ENCODE data around the gene SDCBP2. TPM values are rescaled to one million over a fixed set of nuclear protein-coding genes. Genes with fewer than 3 reads are reported as not detected.

Gene SDCBP2
- polyA plus RNA-seq, 3 donors from 2014 or later = 1.3 to 2.0 (median 1.8) TPM

DNA sequence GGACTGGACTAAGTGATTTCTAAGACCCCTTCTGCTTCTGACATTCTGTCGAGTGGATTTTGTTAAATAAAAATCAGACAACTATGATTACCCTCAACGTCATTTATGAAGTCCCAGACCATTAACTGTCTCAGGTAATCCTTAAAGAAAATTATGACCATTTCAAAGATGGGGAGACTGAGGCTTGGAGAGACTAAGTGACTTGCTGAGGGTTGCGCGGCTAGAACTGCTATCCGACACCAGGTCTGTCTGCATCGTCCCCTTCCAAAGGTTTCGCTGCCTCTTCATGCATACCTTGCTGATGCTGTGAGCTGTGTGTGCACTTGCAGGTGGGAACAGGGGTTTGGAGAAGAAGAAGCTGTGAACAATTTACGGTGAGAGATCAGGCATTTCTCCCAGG is 59.7 kb downstream of the SDCBP2 start:
- no peak for DNase-seq
- H3K9me3 Mint-ChIP-seq = no peaks in the 10 kb centered on the region
- peaks cover 19 to 26% of the 10 kb centered on the region in 2 donors for H3K4me1 Mint-ChIP-seq
- H3K27ac Mint-ChIP-seq = no peak overlapping the region
- H3K27me3 Mint-ChIP-seq (ENCODE audit: low read depth in 3 of 3) = peaks cover 0 to 2% (median 0%) of the 10 kb centered on the region in 3 donors
- no peak overlapping the region for H3K4me3 Mint-ChIP-seq
- H3K36me3 Mint-ChIP-seq = no peaks in the 10 kb centered on the region

DNA sequence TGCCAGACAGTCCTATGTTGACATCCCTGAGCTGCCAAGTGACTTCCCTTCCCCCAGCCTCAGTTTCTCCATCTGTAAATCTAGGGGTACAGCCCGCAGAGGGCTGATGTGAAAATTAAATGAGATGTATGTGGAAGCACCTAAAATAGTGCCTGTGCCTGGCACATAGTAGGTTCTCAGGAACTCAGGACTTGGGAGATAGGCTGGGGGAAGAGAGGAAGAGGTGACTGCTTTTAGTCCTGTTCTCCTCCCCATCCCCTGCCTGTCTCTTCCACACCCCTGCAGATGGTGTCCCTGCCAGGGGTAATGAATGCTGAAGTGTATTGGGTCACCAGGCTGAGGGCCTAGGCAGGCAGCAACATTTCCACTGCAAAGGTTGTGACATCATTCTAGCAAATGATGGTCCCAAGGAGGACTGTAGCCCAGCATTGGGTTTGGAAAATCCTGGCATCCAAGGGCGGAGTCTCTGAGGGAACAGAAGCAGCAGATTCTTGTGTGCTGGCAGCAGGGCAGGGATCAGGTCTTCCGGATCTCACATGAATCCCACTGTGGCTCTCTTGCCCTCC is 61.0 kb downstream of the SDCBP2 start:
- no peaks in the 10 kb centered on the region for H3K9me3 Mint-ChIP-seq
- no peaks in the 10 kb centered on the region for H3K36me3 Mint-ChIP-seq
- H3K4me3 Mint-ChIP-seq = peak overlapping the region in 3 of 5 donors; percentile 80 to 87 (median 86)
- H3K27ac Mint-ChIP-seq = peak overlapping the region in 3 of 6 donors; percentile 10 to 15 (median 14)
- DNase-seq = no peak
- peaks cover 0 to 7% (median 4%) of the 10 kb centered on the region in 3 donors for H3K27me3 Mint-ChIP-seq (ENCODE audit: low read depth in 3 of 3)
- H3K4me1 Mint-ChIP-seq = peaks cover 19 to 26% of the 10 kb centered on the region in 2 donors

DNA sequence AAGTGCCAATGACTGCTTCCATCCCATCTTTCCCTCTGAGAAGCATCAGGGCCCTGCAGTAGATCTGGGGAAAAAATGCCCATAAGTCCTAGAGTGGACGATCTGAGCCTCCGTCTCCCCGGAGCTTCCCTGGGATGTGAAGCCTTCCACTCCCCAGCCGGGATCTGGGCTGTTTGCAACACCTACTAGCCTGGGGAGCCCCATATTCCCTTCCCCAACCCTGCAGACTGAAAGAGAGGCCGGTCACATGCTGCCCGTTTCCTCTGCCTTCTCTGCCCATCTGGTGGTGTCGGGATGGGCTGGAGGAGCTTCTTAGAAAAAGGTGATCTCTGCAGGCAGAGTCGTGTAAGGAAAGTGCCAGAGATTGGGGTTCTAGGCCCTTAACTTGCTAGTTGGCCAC is 61.8 kb downstream of the SDCBP2 start:
- Mint-ChIP-seq H3K36me3 (no peaks in the 10 kb centered on the region), H3K4me3 (peak overlapping the region; percentile 59 to 87 (median 80)), H3K4me1 (peaks cover 19 to 26% of the 10 kb centered on the region in 2 donors), H3K27me3 (ENCODE audit: low read depth in 3 of 3) (peaks cover 0 to 9% (median 5%) of the 10 kb centered on the region in 3 donors), H3K9me3 (peaks cover 0 to 4% (median 2%) of the 10 kb centered on the region in 6 donors), H3K27ac (peak overlapping the region in 4 of 6 donors; percentile 45 to 63 (median 53))
- no peak for DNase-seq

DNA sequence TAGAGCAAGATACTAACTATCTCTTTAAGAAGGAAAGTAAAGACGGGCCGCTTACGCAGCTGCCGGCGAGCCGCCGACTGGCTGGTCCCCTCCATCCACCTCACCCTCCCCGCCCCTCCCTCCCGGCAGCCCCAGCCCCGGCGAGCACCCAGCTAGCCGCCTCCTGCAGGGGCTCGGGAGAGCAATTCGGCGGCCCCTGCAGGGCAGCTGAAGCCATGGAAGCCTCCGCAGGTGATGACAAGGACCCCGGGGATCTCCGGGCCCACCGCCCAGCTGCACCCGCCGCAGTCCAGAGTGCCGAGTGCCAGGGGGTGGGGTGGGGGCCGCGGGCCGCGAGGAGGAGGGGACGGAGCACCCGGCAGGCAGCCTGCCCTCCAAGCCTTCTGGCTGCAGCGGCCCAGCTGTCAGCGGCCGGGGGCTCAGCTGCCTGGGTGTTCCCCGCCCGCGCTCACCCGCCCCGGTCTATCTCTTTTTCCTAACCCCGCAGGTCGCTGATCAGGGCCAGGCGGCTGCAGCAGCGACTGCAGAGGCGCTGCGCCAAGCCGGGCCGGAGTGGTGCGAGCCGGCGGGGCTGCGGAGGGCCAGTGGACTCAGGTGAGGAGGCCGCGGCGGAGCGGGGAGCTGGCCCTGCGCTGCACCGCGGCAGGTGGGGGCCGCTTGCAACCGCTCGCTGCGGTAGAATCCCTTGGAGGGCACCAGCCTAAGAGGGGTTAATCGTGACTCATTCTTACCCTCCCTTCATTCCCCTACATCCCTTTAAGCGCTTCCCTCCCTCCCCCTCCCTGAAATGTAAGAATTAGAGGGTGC is 62.6 kb downstream of the SDCBP2 start, which contains the start of gene SNPH:
Gene SNPH (plus strand): TSS at position 128 of the 807 bp plus-strand sequence. CDS start 29,946 bp downstream, outside the sequence.
- Mint-ChIP-seq H3K4me1 (peaks cover 19 to 26% of the 10 kb centered on the region in 2 donors), H3K27ac (peak within 1 kb of the TSS; percentile 89 to 98 (median 94)), H3K36me3 (no peaks in the 10 kb centered on the region), H3K4me3 (peak within 1 kb of the TSS; percentile 86 to 96 (median 87)), H3K9me3 (peaks cover 0 to 6% (median 3%) of the 10 kb centered on the region in 6 donors), H3K27me3 (ENCODE audit: low read depth in 3 of 3) (peaks cover 0 to 9% (median 8%) of the 10 kb centered on the region in 3 donors)
- DNase-seq = peak; percentile 60 to 68 (median 61)

DNA sequence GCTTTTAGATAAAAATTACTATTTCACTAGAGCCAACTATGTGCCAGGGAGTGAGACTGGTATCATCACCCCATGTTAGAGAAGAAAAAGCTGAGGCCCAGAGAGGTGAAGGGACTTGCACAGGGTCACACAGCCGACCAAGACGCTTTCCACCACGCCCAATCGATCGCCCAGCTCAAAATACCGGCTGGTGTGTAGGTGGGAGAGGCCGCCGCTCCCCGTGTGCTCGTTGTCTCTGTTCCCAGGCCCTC is 63.1 kb downstream of the SDCBP2 start:
- H3K4me1 Mint-ChIP-seq = peaks cover 19 to 26% of the 10 kb centered on the region in 2 donors
- DNase-seq = no peak

DNA sequence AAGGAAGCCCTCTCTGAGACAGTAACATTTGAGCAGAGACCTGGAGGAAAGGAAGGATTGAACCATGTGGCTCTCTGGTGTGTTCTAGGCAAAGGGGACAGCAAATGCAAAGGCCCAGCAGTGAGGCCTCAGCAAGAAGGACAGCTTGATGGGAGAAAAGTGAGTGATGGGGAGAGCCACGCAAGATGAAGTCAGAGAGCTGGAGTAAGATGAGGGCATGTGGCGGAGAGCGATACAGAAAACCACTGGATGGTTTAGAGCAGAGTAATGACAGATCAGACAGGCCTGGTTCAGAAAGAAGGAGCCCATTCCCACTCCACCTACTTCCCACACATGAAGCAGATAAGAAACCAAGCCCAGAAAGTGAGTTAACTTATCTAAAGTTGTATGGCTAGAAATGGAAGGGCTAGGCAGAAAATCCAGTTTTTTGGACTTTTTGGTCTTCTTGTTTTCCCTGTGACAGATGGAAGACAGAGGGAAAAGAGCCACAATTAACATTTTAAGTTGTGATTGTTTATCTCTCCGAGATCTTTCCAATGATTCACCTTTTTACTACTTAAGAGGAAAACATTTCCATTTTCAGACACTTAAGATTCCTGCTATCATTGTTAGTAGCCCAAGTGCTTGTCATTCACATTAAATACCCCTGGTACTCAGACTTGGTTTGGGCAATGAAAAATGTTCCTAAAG is 63.6 kb downstream of the SDCBP2 start:
- peaks cover 0 to 6% (median 3%) of the 10 kb centered on the region in 6 donors for H3K9me3 Mint-ChIP-seq
- H3K4me1 Mint-ChIP-seq = peaks cover 19 to 26% of the 10 kb centered on the region in 2 donors
- peaks cover 0 to 12% (median 9%) of the 10 kb centered on the region in 3 donors for H3K27me3 Mint-ChIP-seq (ENCODE audit: low read depth in 3 of 3)
- H3K4me3 Mint-ChIP-seq = peak overlapping the region; percentile 86 to 96 (median 87)
- no peaks in the 10 kb centered on the region for H3K36me3 Mint-ChIP-seq
- no peak for DNase-seq
- H3K27ac Mint-ChIP-seq = peak overlapping the region; percentile 89 to 98 (median 94)

More for the DNA sequence above, 63.1 kb downstream of the SDCBP2 start:
- peak overlapping the region; percentile 89 to 98 (median 94) for H3K27ac Mint-ChIP-seq
- no peaks in the 10 kb centered on the region for H3K36me3 Mint-ChIP-seq
- peak overlapping the region; percentile 86 to 96 (median 87) for H3K4me3 Mint-ChIP-seq
- peaks cover 0 to 6% (median 3%) of the 10 kb centered on the region in 6 donors for H3K9me3 Mint-ChIP-seq
- peaks cover 0 to 9% (median 9%) of the 10 kb centered on the region in 3 donors for H3K27me3 Mint-ChIP-seq (ENCODE audit: low read depth in 3 of 3)

DNA sequence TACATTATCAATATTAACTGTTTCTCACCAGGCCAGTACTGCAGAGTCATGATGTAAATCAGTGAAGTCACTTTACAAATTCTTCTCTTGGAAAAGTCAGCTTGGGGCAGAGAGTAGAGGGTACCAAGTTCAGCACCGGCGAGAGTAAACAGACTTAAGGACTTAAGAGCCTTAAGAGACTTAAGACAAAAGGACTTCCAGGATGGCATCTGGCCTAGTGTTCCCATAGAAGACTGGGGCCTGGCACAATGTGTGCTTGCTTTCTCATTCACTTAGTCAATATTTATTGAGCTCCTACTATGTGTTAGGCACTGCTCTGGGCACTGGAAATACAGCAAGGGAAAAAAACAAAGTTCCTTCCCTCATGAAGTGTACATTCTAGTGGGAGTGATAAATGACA is 64.2 kb downstream of the SDCBP2 start:
- peaks cover 0 to 6% (median 3%) of the 10 kb centered on the region in 6 donors for H3K9me3 Mint-ChIP-seq
- peak overlapping the region in 5 of 6 donors; percentile 42 to 98 (median 90) for H3K27ac Mint-ChIP-seq
- H3K36me3 Mint-ChIP-seq = no peaks in the 10 kb centered on the region
- peaks cover 19 to 26% of the 10 kb centered on the region in 2 donors for H3K4me1 Mint-ChIP-seq
- H3K4me3 Mint-ChIP-seq = peak overlapping the region; percentile 61 to 87 (median 86)
- H3K27me3 Mint-ChIP-seq (ENCODE audit: low read depth in 3 of 3) = peaks cover 0 to 12% (median 7%) of the 10 kb centered on the region in 3 donors
- DNase-seq = no peak

DNA sequence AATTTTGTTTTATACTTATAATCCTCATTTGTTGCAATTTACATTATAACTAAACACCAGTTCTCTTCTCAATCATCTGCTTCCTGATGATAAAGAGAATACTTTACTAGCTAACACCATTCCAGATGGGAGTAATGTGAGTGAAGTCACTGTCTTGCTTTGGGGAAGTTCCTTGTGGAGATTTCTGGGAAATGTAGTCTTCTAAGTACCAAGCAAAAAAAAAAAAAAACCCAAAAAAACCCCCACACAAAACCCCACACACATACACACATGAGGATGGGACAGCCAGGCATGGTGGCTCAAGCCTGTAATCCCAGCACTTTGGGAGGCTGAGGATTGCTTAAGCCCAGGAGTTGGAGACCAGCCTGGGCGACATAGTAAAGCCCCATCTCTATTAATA is 65.1 kb downstream of the SDCBP2 start:
- Mint-ChIP-seq H3K27ac (no peak overlapping the region), H3K36me3 (no peaks in the 10 kb centered on the region), H3K9me3 (peaks cover 0 to 6% (median 3%) of the 10 kb centered on the region in 6 donors), H3K4me1 (peaks cover 19 to 26% of the 10 kb centered on the region in 2 donors), H3K4me3 (no peak overlapping the region), H3K27me3 (ENCODE audit: low read depth in 3 of 3) (peaks cover 0 to 12% (median 7%) of the 10 kb centered on the region in 3 donors)
- DNase-seq = no peak

Other genes starting within 250 kb of the SDCBP2 start
- 100 to 1,000 TPM in 2 of 3 donors, 10 to 100 TPM in 1; 87.6 to 172 (median 140) TPM for gene PSMF1, start 210.5 kb downstream of the SDCBP2 start, polyA plus RNA-seq
- not detected for gene TMEM74B, start 144.2 kb downstream of the SDCBP2 start, polyA plus RNA-seq
- gene C20orf202, start 125.7 kb downstream of the SDCBP2 start, polyA plus RNA-seq = not detected
- gene RAD21L1, start 103.1 kb downstream of the SDCBP2 start, polyA plus RNA-seq = not detected
- gene SNPH, start 62.8 kb downstream of the SDCBP2 start, polyA plus RNA-seq = 1 to 10 TPM in 2 of 3 donors, under 1 TPM in 1; 0.59 to 2.8 (median 1.1) TPM
- gene FKBP1A, start 63.9 kb upstream of the SDCBP2 start, polyA plus RNA-seq = 10 to 100 TPM; 45.1 to 70.7 (median 47.5) TPM
- gene NSFL1C, start 137.7 kb upstream of the SDCBP2 start, polyA plus RNA-seq = 10 to 100 TPM; 75.1 to 97.5 (median 78.2) TPM
- under 1 TPM; 0.60 to 0.95 (median 0.63) TPM for gene SIRPB2, start 162.3 kb upstream of the SDCBP2 start, polyA plus RNA-seq
- under 1 TPM in 1 of 3 donors, not detected in 2; 0.35 TPM for gene SIRPD, start 228.6 kb upstream of the SDCBP2 start, polyA plus RNA-seq